ENCODE results near the gene OLFM2.

DNA sequence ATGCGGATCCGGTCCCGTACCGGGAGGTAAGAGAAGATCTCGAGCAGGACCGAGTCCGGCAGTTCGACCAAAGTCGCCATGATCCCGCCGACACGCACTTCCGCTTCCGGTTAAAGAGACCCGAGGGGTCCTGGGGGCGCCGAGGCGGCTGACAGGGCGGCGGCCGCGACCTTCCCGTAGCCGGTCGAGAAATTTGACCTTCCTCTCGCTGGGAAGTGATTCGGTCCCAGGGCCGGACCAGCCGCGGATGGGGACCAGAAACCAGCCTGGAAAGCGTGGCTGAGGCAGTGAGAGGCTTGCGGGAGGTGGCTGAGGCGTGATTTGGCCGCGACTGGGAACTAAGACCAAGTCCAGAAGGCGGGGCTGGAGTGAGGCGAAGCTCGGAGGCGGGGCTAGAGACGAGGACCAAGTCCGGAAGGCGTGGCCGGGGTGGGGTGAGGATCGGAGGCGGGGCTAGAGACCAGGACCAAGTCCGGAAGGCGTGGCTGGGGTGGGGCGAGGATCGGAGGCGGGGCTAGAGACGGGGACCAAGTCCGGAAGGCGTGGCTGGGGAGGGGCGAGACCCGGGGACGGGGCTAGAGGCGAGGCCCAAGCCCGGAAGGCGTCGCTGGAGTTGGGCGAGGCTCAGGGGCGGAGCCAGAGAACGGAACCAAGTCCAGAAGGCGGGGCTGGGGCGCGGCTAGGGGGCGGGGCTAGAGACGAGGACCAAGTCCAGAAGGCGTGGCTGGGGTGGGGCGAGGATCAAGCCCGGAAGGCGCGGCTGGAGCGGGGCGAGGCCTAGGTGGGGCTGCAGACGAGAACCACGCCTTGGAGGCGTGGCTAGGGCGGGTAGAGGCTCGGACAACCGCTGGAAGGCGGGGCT lies 117.3 kb downstream of the OLFM2 start, which contains the start of gene FBXL12:
- TF ChIP-seq CTCF (IDR thresholded peaks at IDR 0.05), result no peak
- peak in 1 of 2 donors; percentile 78 for TF ChIP-seq POLR2A (IDR thresholded peaks at IDR 0.05)
- TF ChIP-seq EP300 (IDR thresholded peaks at IDR 0.05), result no peak
- TF ChIP-seq POLR2AphosphoS5 (IDR thresholded peaks at IDR 0.05), result peak in 2 of 3 donors; percentile 44 to 77

Measured in suprapubic skin (tissue), 4 donors.